ENCODE measurements around the gene SCARB1.

DNA sequence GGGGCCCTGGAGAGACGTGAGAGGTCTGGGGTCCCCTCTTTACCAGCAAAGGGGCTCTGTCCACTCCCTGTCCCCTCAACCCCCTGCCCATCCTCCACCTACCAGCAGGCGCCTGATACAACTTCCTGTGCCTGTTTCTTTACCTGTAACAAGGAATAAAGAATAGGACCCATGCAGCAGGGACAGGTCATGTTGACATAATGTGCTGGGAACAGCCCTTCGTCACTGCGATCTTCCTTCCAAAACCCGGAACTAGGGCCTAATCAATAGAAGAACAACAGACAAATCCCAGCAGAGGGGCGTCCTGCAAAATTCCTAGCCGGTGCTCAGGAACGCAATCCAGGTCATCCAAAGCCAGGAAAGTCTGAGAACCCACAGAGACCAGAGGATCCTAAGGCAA lies 32.1 kb downstream of the SCARB1 start:
- TF ChIP-seq, protein P1, sequence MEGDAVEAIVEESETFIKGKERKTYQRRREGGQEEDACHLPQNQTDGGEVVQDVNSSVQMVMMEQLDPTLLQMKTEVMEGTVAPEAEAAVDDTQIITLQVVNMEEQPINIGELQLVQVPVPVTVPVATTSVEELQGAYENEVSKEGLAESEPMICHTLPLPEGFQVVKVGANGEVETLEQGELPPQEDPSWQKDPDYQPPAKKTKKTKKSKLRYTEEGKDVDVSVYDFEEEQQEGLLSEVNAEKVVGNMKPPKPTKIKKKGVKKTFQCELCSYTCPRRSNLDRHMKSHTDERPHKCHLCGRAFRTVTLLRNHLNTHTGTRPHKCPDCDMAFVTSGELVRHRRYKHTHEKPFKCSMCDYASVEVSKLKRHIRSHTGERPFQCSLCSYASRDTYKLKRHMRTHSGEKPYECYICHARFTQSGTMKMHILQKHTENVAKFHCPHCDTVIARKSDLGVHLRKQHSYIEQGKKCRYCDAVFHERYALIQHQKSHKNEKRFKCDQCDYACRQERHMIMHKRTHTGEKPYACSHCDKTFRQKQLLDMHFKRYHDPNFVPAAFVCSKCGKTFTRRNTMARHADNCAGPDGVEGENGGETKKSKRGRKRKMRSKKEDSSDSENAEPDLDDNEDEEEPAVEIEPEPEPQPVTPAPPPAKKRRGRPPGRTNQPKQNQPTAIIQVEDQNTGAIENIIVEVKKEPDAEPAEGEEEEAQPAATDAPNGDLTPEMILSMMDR (IDR thresholded peaks at IDR 0.05), result no peak
- TF ChIP-seq POLR2A (IDR thresholded peaks at IDR 0.05), result no peak

All from tibial nerve (tissue), 3 donors.